Tibial artery (tissue), 4 donors: ENCODE data around the gene SAMD9L.

Experiments
- DNase-seq, 2 donors: peaks; one replicate each; pipeline ENCODE4 v3.0.0-alpha.2; 2019
- H3K27ac ChIP-seq, 2 donors: fragments of 200-600 bp; sonication (generic) in 1 of 2; 1 replicate in 1 of 2; 2 replicates in 1 of 2; pipeline ENCODE4 v1.5.1; 2018 to 2019; ENCODE audit warnings: mild to moderate bottlenecking in 1 of 2
- H3K27me3 ChIP-seq, 2 donors: fragments of 200-600 bp; sonication (generic) in 1 of 2; one replicate each; pipeline versions ENCODE4 v1.5.1 to v1.6.0; 2016 to 2019
- H3K36me3 ChIP-seq, 3 donors: fragments of 200-600 bp; sonication (generic) in 2 of 3; one replicate each; pipeline ENCODE4 v1.5.1; 2016 to 2019; ENCODE audit warnings: mild to moderate bottlenecking in 2 of 3
- H3K4me1 ChIP-seq, 4 donors: fragments of 200-600 bp; sonication (generic) in 2 of 4; 1 replicate in 3 of 4; 2 replicates in 1 of 4; pipeline ENCODE4 v1.5.1; 2016 to 2019
- H3K4me3 ChIP-seq, 2 donors: fragments of 200-600 bp; sonication (generic) in 1 of 2; 1 replicate in 1 of 2; 2 replicates in 1 of 2; pipeline ENCODE4 v1.5.1; 2018 to 2019; ENCODE audit warnings: mild to moderate bottlenecking in 2 of 2
- H3K9me3 ChIP-seq, 3 donors: fragments of 200-600 bp; sonication (generic) in 1 of 3; one replicate each; pipeline ENCODE4 v1.5.1; 2016 to 2019
- CTCF ChIP-seq, 2 experiments: fragments of 200-600 bp in 1 of 2; fragments of 450-650 bp in 1 of 2; IDR thresholded peaks; one replicate each; pipeline ENCODE4 v1.5.1; 2017 to 2019; ENCODE audit warnings: antibody characterized with exemption in 2 of 2, mild to moderate bottlenecking in 1 of 2, moderate library complexity in 1 of 2
- intact Hi-C: fragments of 100-400 bp; cut with DNase I; formaldehyde crosslinking; loops from one replicate; pipeline ENCODE4 v1.15.0; 2023; ENCODE audit warnings: low total_unique reads

The SAMD9L gene

DNA sequence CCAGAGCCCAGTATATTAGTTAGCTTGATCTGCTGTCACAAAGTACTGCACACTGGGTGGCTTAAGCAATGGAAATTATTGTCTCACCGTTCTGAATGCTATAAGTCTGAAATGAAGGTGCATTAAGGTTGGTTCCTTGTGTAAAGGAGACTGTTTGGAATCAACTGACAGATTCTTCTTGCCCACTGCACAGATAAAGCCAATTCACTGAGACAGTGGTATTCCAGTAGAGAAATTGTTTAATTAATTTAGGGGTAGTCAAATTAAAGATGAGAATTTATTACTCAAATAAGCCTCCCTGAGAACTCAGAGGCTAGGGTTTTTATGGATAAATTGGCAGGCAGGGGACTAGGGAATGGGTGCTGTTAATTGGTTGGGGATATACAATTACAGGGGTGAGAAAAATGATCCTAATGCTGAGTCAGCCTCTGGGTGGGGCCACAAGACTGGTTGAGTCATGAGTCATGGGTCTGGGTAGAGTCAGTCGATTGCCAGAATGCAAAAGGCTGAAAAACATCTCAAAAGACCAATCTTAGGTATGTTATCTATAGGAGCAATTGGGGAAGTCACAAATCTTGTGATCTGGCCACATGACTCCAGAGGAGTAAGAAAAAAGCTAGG, 23.5 kb upstream of the SAMD9L start:
- Histone ChIP-seq H3K27me3 (no peaks in the 10 kb centered on the region), H3K9me3 (peaks cover 0 to 15% (median 13%) of the 10 kb centered on the region in 3 donors), H3K4me3 (no peak overlapping the region), H3K4me1 (no peaks in the 10 kb centered on the region), H3K36me3 (no peaks in the 10 kb centered on the region), H3K27ac (no peak overlapping the region)
- DNase-seq, result no peak
- intact Hi-C loops, result no loop called here
- no peak for TF ChIP-seq CTCF (IDR thresholded peaks at IDR 0.05)

DNA sequence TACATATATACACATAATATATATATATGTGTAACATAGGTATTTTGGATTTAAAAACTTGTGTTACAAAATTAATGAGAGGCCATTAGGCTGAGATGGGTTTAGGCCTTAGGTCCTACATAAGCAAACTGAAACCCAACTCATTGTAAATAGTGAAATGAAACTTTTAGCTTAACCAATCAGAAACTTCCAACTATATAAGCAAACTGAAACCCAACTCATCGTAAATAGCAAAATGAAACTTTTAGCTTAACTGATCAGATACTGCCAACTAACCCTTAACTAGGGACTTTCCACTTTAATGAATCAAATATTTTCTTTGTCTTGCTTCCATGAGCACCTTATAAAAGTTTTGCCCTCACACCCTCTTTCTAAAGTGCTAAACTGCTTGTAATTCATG, 17.3 kb upstream of the SAMD9L start:
- H3K9me3 ChIP-seq, result peaks cover 0 to 2% (median 0%) of the 10 kb centered on the region in 3 donors
- DNase-seq, result no peak
- no peak overlapping the region for H3K4me3 ChIP-seq
- H3K27ac ChIP-seq, result no peak overlapping the region
- no peaks in the 10 kb centered on the region for H3K4me1 ChIP-seq
- intact Hi-C loops, result no loop called here
- TF ChIP-seq CTCF (IDR thresholded peaks at IDR 0.05), result no peak
- no peaks in the 10 kb centered on the region for H3K27me3 ChIP-seq
- no peaks in the 10 kb centered on the region for H3K36me3 ChIP-seq

GRCh38 chr7:93164766-93165165, 16.6 kb upstream of the SAMD9L start:
- no peak for DNase-seq
- Histone ChIP-seq H3K4me1 (no peaks in the 10 kb centered on the region), H3K4me3 (no peak overlapping the region), H3K36me3 (no peaks in the 10 kb centered on the region), H3K27me3 (no peaks in the 10 kb centered on the region), H3K9me3 (no peaks in the 10 kb centered on the region), H3K27ac (no peak overlapping the region)
- intact Hi-C loops, result no loop called here
- TF ChIP-seq CTCF (IDR thresholded peaks at IDR 0.05), result no peak

DNA sequence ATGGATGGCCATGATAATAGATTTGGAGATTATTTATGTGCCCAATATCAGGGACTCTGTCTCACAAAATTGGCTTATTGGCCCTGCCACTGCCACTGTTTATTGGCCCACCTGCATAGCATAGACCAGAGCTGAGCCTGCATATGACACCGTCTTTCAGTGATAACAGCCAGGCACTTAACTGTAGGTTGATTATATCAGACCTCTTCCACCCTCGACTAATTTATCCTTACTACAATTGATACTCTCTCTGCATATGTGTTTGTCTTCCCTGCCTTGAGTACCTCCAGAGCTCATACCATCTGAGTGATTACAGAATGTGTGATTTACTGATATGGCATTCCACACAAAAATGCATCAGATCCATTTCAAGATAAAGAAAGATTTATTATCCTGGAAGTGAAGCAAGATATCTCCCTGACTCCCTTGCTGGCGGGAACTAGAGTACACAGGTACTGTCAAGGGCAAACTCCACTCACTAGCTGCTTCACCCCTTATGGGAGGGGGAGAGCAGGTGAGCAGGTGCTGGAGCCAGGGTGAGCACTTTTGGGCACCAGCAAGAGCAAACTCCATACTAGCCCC, 13.1 kb upstream of the SAMD9L start:
- TF ChIP-seq CTCF (IDR thresholded peaks at IDR 0.05), result no peak
- H3K27ac ChIP-seq, result no peak overlapping the region
- H3K36me3 ChIP-seq, result no peaks in the 10 kb centered on the region
- no peaks in the 10 kb centered on the region for H3K9me3 ChIP-seq
- intact Hi-C loops, result no loop called here
- no peaks in the 10 kb centered on the region for H3K4me1 ChIP-seq
- H3K4me3 ChIP-seq, result no peak overlapping the region
- no peak for DNase-seq
- H3K27me3 ChIP-seq, result no peaks in the 10 kb centered on the region

DNA sequence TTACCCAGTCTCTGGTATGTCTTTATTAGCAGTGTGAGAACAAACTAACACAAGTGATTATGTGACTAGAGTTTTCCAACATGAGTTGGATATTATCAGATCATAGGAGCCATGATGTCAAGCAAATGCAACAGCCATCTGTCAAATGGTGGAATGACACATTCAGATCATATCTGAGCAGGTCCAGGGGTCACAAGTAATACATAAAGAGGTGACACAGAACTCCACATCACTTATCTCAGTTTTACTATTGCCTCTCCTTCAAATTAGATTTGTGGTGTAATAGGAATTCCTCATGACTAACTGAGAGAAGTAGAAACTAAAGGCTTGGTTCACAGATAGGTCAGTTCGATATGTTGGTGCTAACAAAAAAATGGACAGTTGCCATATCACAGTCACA, 12.2 kb upstream of the SAMD9L start:
- H3K4me1 ChIP-seq, result no peaks in the 10 kb centered on the region
- H3K27me3 ChIP-seq, result no peaks in the 10 kb centered on the region
- intact Hi-C loops, result no loop called here
- DNase-seq, result no peak
- H3K4me3 ChIP-seq, result no peak overlapping the region
- no peaks in the 10 kb centered on the region for H3K36me3 ChIP-seq
- TF ChIP-seq CTCF (IDR thresholded peaks at IDR 0.05), result no peak
- H3K9me3 ChIP-seq, result no peaks in the 10 kb centered on the region
- no peak overlapping the region for H3K27ac ChIP-seq
